Panc1 (cell line): Measurements from ENCODE around the gene AP1G2. TPM values are rescaled to one million over a fixed set of nuclear protein-coding genes. Genes with fewer than 3 reads are reported as not detected.

Experiments used
- ATAC-seq: fragments of 200-7000 bp; cut with Tn5 transposase; 2 replicates; pipeline ENCODE4 v1.9.1; 2020; ENCODE audit warnings: mild to moderate bottlenecking, moderate library complexity
- BruUV-seq: library from RNA; stranded (reverse); fragments of 400-500 nt; replicated peaks from 2 replicates; lab custom pipeline; 2021; lab: Mats Ljungman, UMichigan
- CTCF ChIA-PET: fragments of 300-600 bp; sonication (Branson Sonifier 250); formaldehyde crosslinking; loops from one replicate; lab custom pipeline; 2022; ENCODE audit warnings: antibody characterized with exemption; lab: Charles Lee
- POLR2A ChIA-PET: fragments of 300-600 bp; sonication (Branson Sonifier 250); formaldehyde crosslinking; loops from one replicate; lab custom pipeline; 2022; ENCODE audit warnings: antibody characterized with exemption; lab: Charles Lee
- DNase-seq: peaks from one replicate; pipeline ENCODE4 v3.0.0-alpha.2; 2010; ENCODE audit warnings: low read depth, low spot score
- H3K27ac ChIP-seq: 2 replicates; pipeline ENCODE4 v1.5.1; 2011; ENCODE audit warnings: mild to moderate bottlenecking, low read length, inconsistent platforms
- H3K27me3 ChIP-seq: fragments of 200-500 bp; sonication (Bioruptor generic); 2 replicates; pipeline ENCODE4 v1.6.0; 2014; ENCODE audit warnings: low read length, inconsistent platforms; ENCODE audit not compliant: control insufficient read depth, insufficient read depth
- H3K36me3 ChIP-seq: fragments of 200-500 bp; sonication (Bioruptor generic); 2 replicates; pipeline ENCODE4 v1.5.1; 2014; ENCODE audit warnings: inconsistent platforms, mild to moderate bottlenecking, low read length, moderate library complexity; ENCODE audit not compliant: control insufficient read depth, insufficient read depth
- H3K4me1 ChIP-seq: 2 replicates; pipeline ENCODE4 v1.5.1; 2011; ENCODE audit warnings: inconsistent platforms, mild to moderate bottlenecking, low read length, moderate library complexity; ENCODE audit not compliant: control insufficient read depth, insufficient read depth
- H3K4me3 ChIP-seq, 2 experiments: 2 replicates each; pipeline ENCODE4 v1.5.1; 2011 to 2012; ENCODE audit warnings: low read depth in 2 of 2, low read length in 2 of 2, mild to moderate bottlenecking in 2 of 2, inconsistent platforms in 1 of 2, moderate library complexity in 1 of 2
- H3K9me3 ChIP-seq: fragments of 200-500 bp; sonication (Bioruptor generic); 2 replicates; pipeline ENCODE4 v1.5.1; 2014; ENCODE audit warnings: low read depth, mild to moderate bottlenecking, inconsistent platforms, low read length, moderate library complexity; ENCODE audit not compliant: control insufficient read depth, insufficient read depth
- POLR2AphosphoS5 ChIP-seq: IDR thresholded peaks from 2 replicates; pipeline ENCODE4 v1.6.1; 2012; ENCODE audit warnings: mild to moderate bottlenecking, low read depth, low read length, moderate library complexity
- SIN3A ChIP-seq: IDR thresholded peaks from 2 replicates; pipeline ENCODE4 v1.6.1; 2012; ENCODE audit warnings: low read depth, mild to moderate bottlenecking, low read length, moderate library complexity, borderline replicate concordance; ENCODE audit not compliant: insufficient read depth
- TCF7L2 ChIP-seq: IDR thresholded peaks from 2 replicates; pipeline ENCODE4 v1.6.1; 2011; ENCODE audit warnings: mild to moderate bottlenecking, low read depth, low read length, inconsistent platforms
- in situ Hi-C: cut with HindIII; loops from 2 replicates; pipeline ENCODE4 v1.10.0; 2016; ENCODE audit warnings: low sequenced_read_pairs, low pct_unique_long_range_greater_than_20kb
- intact Hi-C: fragments of 100-400 bp; cut with micrococcal nuclease; formaldehyde crosslinking; loops from one replicate; pipeline ENCODE4 v1.10.0; 2022; ENCODE audit not compliant: unreplicated experiment
- total RNA-seq: library from RNA; stranded (reverse); gene quantifications from one replicate; pipeline ENCODE4 v1.2.1, GENCODE V29; 2021; ENCODE audit not compliant: unreplicated experiment
- TF ChIP-seq, protein P1 (sequence below): fragments of 450-650 bp; IDR thresholded peaks from 2 replicates; pipeline ENCODE4 v1.5.1; 2017; ENCODE audit warnings: mild to moderate bottlenecking
- TF ChIP-seq, protein P2 (sequence below), 2 experiments: IDR thresholded peaks; 2 replicates each; pipeline ENCODE4 v1.6.1; 2011 to 2012; ENCODE audit warnings: low read depth in 2 of 2, control low read depth in 1 of 2, low read length in 1 of 2, mild to moderate bottlenecking in 1 of 2, moderate library complexity in 1 of 2; ENCODE audit not compliant: insufficient read depth in 1 of 2

Gene AP1G2
- total RNA-seq, 1 experiment from 2014 or later, result 61.6 TPM

- ATAC-seq (no peak), DNase-seq (no peak)
- Histone ChIP-seq H3K27ac (peak overlapping the region; percentile 81), H3K4me3 (peak overlapping the region; percentile 64 to 73), H3K36me3 (no peaks in the 10 kb centered on the region), H3K9me3 (no peaks in the 10 kb centered on the region), H3K4me1 (peaks cover 10% of the 10 kb centered on the region), H3K27me3 (no peaks in the 10 kb centered on the region)
- intact Hi-C loops, result no loop called here
- no TSS peak for BruUV-seq
- ChIA-PET CTCF (no interaction called here), POLR2A (interaction anchor here (0.5 kb wide), 1 partner anchor 976 kb away, joined by 8 read pairs; no protein-coding TSS in a partner anchor)
- no peak for TF ChIP-seq SIN3A
- no peak for TF ChIP-seq POLR2AphosphoS5
- TF ChIP-seq, protein P1, sequence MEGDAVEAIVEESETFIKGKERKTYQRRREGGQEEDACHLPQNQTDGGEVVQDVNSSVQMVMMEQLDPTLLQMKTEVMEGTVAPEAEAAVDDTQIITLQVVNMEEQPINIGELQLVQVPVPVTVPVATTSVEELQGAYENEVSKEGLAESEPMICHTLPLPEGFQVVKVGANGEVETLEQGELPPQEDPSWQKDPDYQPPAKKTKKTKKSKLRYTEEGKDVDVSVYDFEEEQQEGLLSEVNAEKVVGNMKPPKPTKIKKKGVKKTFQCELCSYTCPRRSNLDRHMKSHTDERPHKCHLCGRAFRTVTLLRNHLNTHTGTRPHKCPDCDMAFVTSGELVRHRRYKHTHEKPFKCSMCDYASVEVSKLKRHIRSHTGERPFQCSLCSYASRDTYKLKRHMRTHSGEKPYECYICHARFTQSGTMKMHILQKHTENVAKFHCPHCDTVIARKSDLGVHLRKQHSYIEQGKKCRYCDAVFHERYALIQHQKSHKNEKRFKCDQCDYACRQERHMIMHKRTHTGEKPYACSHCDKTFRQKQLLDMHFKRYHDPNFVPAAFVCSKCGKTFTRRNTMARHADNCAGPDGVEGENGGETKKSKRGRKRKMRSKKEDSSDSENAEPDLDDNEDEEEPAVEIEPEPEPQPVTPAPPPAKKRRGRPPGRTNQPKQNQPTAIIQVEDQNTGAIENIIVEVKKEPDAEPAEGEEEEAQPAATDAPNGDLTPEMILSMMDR, result no peak
- TF ChIP-seq TCF7L2, result no peak
- TF ChIP-seq, protein P2, sequence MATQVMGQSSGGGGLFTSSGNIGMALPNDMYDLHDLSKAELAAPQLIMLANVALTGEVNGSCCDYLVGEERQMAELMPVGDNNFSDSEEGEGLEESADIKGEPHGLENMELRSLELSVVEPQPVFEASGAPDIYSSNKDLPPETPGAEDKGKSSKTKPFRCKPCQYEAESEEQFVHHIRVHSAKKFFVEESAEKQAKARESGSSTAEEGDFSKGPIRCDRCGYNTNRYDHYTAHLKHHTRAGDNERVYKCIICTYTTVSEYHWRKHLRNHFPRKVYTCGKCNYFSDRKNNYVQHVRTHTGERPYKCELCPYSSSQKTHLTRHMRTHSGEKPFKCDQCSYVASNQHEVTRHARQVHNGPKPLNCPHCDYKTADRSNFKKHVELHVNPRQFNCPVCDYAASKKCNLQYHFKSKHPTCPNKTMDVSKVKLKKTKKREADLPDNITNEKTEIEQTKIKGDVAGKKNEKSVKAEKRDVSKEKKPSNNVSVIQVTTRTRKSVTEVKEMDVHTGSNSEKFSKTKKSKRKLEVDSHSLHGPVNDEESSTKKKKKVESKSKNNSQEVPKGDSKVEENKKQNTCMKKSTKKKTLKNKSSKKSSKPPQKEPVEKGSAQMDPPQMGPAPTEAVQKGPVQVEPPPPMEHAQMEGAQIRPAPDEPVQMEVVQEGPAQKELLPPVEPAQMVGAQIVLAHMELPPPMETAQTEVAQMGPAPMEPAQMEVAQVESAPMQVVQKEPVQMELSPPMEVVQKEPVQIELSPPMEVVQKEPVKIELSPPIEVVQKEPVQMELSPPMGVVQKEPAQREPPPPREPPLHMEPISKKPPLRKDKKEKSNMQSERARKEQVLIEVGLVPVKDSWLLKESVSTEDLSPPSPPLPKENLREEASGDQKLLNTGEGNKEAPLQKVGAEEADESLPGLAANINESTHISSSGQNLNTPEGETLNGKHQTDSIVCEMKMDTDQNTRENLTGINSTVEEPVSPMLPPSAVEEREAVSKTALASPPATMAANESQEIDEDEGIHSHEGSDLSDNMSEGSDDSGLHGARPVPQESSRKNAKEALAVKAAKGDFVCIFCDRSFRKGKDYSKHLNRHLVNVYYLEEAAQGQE (IDR thresholded peaks at IDR 0.05; ENCODE audit: insufficient read depth in 1 of 2, low read depth in 2 of 2, low read length in 1 of 2), result no peak
- in situ Hi-C loops, result no loop called here
Measured at GRCh38 chr14:23566112-23566777, 1.3 kb downstream of the AP1G2 start.

GRCh38 chr14:23565626-23566025 is 2.0 kb downstream of the AP1G2 start:
- intact Hi-C loops, result no loop called here
- Histone ChIP-seq H3K4me1 (peaks cover 10% of the 10 kb centered on the region), H3K27me3 (no peaks in the 10 kb centered on the region), H3K36me3 (no peaks in the 10 kb centered on the region), H3K4me3 (no peak overlapping the region), H3K9me3 (no peaks in the 10 kb centered on the region), H3K27ac (no peak overlapping the region)
- ChIA-PET CTCF (no interaction called here), POLR2A (no interaction called here)
- no peak for DNase-seq
- ATAC-seq, result no peak
- TF ChIP-seq, protein P1, result no peak
- TF ChIP-seq POLR2AphosphoS5, result no peak
- TF ChIP-seq SIN3A, result no peak
- no peak for TF ChIP-seq TCF7L2
- TF ChIP-seq, protein P2 (IDR thresholded peaks at IDR 0.05; ENCODE audit: insufficient read depth in 1 of 2, low read depth in 2 of 2, low read length in 1 of 2), result no peak
- in situ Hi-C loops, result no loop called here
- no TSS peak for BruUV-seq
